Chondrocyte (in vitro differentiated cells): Measurements from ENCODE around the gene PHKA2. TPM values are rescaled to one million over a fixed set of nuclear protein-coding genes. Genes with fewer than 3 reads are reported as not detected.

Source experiments
- DNase-seq: peaks from one replicate; pipeline ENCODE4 v3.0.0; 2021; ENCODE audit warnings: mixed read lengths, low spot score
- H3K27ac Mint-ChIP-seq: one replicate; pipeline ENCODE4 v1.8.0; 2021; ENCODE audit warnings: mild to moderate bottlenecking, moderate library complexity, mixed read lengths; ENCODE audit not compliant: unreplicated experiment
- H3K27me3 Mint-ChIP-seq: 2 replicates; pipeline ENCODE4 v1.8.0; 2021; ENCODE audit warnings: low read depth, mixed read lengths
- H3K36me3 Mint-ChIP-seq: 2 replicates; pipeline ENCODE4 v1.8.0; 2021; ENCODE audit warnings: low read depth, mixed read lengths
- H3K4me1 Mint-ChIP-seq: 2 replicates; pipeline ENCODE4 v1.8.0; 2021; ENCODE audit warnings: low read depth, mild to moderate bottlenecking, mixed read lengths
- H3K4me3 Mint-ChIP-seq: one replicate; pipeline ENCODE4 v1.8.0; 2021; ENCODE audit warnings: mild to moderate bottlenecking, moderate library complexity, mixed read lengths; ENCODE audit not compliant: unreplicated experiment
- H3K9me3 Mint-ChIP-seq: 2 replicates; pipeline ENCODE4 v1.8.0; 2021; ENCODE audit warnings: low read depth, mixed read lengths
- total RNA-seq: library from RNA; stranded (reverse); gene quantifications from 3 replicates; pipeline ENCODE4 v1.2.1, GENCODE V29; 2021
- TF ChIP-seq, protein P1 (sequence below): fragments of 200-600 bp; sonication (generic); IDR thresholded peaks from 2 replicates; pipeline ENCODE4 v1.5.0; 2021; ENCODE audit warnings: antibody characterized with exemption, mild to moderate bottlenecking, moderate library complexity

Gene PHKA2
- total RNA-seq, 1 donor from 2014 or later, result 16.2 TPM

DNA sequence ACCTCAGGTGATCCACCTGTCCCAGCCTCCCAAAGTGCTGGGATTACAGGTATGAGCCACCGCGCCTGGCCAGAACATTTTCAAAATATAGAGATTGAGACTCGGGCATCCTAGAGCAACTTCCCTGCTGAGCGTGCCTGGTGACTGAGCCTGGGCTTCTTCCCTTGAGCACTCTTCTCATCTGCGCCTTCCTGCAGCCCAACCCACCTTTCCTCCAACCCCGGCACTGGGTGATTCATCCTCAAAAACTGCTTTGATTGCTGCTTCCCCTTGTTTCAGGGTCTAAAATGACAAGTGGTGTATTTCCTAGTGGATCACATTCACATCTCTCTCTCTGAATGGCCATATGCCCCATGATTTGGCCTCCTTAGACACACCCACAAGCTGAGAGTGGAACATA is 37.8 kb downstream of the PHKA2 start:
- Mint-ChIP-seq H3K27me3 (no peaks in the 10 kb centered on the region), H3K4me3 (no peak overlapping the region), H3K4me1 (peaks cover 23% of the 10 kb centered on the region), H3K9me3 (peaks cover 24% of the 10 kb centered on the region), H3K36me3 (peaks cover 8% of the 10 kb centered on the region), H3K27ac (no peak overlapping the region)
- TF ChIP-seq, protein P1, sequence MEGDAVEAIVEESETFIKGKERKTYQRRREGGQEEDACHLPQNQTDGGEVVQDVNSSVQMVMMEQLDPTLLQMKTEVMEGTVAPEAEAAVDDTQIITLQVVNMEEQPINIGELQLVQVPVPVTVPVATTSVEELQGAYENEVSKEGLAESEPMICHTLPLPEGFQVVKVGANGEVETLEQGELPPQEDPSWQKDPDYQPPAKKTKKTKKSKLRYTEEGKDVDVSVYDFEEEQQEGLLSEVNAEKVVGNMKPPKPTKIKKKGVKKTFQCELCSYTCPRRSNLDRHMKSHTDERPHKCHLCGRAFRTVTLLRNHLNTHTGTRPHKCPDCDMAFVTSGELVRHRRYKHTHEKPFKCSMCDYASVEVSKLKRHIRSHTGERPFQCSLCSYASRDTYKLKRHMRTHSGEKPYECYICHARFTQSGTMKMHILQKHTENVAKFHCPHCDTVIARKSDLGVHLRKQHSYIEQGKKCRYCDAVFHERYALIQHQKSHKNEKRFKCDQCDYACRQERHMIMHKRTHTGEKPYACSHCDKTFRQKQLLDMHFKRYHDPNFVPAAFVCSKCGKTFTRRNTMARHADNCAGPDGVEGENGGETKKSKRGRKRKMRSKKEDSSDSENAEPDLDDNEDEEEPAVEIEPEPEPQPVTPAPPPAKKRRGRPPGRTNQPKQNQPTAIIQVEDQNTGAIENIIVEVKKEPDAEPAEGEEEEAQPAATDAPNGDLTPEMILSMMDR, result no peak
- no peak for DNase-seq

DNA sequence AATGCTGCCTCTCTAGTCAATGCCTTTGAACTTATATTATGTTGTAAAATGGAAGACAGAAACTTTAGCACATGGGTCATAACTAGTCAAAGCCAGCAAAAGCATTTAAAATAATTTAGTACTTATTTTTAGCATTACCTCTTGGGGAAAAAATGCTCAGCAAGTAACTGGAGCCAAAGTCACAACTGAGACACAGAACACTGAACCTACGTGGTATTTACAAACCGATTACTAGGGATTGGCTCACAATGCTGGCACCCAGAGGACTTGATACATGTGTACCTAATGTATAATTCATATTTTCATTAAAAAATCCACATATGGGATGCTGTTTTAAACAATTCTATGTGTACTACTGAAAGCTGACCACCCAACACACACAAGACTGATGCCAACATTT is 38.4 kb downstream of the PHKA2 start:
- Mint-ChIP-seq H3K4me1 (peaks cover 23% of the 10 kb centered on the region), H3K27ac (no peak overlapping the region), H3K4me3 (no peak overlapping the region), H3K36me3 (peaks cover 8% of the 10 kb centered on the region), H3K27me3 (no peaks in the 10 kb centered on the region), H3K9me3 (peaks cover 26% of the 10 kb centered on the region)
- TF ChIP-seq, protein P1, result no peak
- no peak for DNase-seq

DNA sequence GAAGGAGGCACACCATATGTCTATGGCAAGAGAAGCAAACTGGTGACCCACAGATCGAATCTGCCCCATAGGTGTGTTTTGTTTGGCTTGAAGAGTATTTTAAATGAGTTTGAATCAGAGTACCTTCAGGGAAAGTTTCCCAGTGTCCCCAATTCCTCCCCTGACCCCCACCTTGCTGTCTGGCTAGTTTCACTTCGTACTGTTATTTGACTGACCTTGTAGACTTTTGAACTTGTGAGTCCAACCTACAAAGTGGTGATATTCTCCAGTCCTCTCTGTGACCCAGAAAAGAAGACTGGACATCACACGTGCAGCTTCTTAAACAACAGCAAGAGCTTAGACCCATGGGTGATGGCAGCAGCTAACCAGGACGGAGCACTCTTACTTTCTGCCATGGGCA is 39.4 kb downstream of the PHKA2 start:
- H3K27me3 Mint-ChIP-seq, result no peaks in the 10 kb centered on the region
- H3K27ac Mint-ChIP-seq, result no peak overlapping the region
- DNase-seq, result no peak
- H3K36me3 Mint-ChIP-seq, result peaks cover 7% of the 10 kb centered on the region
- H3K9me3 Mint-ChIP-seq, result peaks cover 21% of the 10 kb centered on the region
- H3K4me1 Mint-ChIP-seq, result peaks cover 23% of the 10 kb centered on the region
- H3K4me3 Mint-ChIP-seq, result no peak overlapping the region
- TF ChIP-seq, protein P1, result no peak

DNA sequence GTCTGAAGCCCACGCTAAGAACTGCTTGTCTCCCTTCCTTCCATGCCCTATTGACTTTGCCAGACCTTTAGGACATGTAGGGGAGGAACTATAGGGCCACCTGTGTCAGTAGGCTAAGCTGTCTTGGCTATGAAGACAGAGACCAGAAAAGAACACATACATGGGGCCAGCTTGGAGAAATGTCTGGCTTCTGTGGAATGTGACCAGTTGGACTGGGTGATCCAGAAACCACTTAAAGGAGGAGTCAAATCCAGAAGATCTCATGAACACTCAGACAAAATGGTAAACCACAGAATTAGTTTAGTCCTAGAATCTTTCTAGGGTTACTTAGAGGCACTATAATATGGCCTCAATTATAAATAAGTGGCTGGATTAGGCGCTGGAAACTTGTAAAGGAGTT is 42.0 kb downstream of the PHKA2 start:
- TF ChIP-seq, protein P1, result no peak
- Mint-ChIP-seq H3K4me3 (no peak overlapping the region), H3K27me3 (no peaks in the 10 kb centered on the region), H3K27ac (no peak overlapping the region), H3K36me3 (peaks cover 8% of the 10 kb centered on the region), H3K9me3 (peaks cover 21% of the 10 kb centered on the region), H3K4me1 (peaks cover 27% of the 10 kb centered on the region)
- DNase-seq, result no peak

DNA sequence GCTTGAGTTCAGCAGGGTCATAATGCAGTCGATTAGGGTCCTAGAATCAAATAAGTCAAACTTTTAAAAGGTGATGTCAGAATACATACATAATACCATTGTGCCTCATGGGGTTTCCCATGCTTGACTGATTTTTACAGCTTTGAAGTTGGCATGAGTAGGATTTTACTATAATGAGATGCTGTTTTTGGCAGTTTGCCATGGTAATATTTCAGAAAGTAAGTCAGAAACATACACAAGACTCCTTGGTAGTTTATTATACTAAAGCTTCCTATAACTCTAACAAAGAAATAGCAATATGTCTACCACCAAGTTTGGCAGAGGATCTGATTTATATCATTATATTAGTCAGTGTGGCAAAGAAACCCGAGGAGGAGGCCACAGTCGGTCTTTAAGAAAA is 45.2 kb downstream of the PHKA2 start:
- peaks cover 8% of the 10 kb centered on the region for H3K36me3 Mint-ChIP-seq
- no peak for DNase-seq
- H3K27me3 Mint-ChIP-seq, result no peaks in the 10 kb centered on the region
- TF ChIP-seq, protein P1, result no peak
- H3K27ac Mint-ChIP-seq, result no peak overlapping the region
- peaks cover 10% of the 10 kb centered on the region for H3K9me3 Mint-ChIP-seq
- H3K4me3 Mint-ChIP-seq, result no peak overlapping the region
- peaks cover 4% of the 10 kb centered on the region for H3K4me1 Mint-ChIP-seq
